K562 (cell line): ENCODE measurements around the gene ZNF629. TPM values are rescaled to one million over a fixed set of nuclear protein-coding genes. Genes with fewer than 3 reads are reported as not detected.

ENCODE experiments used
- ATAC-seq: fragments of 200-7000 bp; cut with Tn5 transposase; 3 replicates; pipeline ENCODE4 v1.9.1; 2020; ENCODE audit warnings: moderate library complexity
- BruUV-seq: library from RNA; stranded (reverse); fragments of 400-500 nt; replicated peaks from 2 replicates; lab custom pipeline; 2021; lab: Mats Ljungman, UMichigan
- CTCF ChIA-PET: fragments of 300-600 bp; formaldehyde crosslinking; extraction: SDS; loops from one replicate; lab custom pipeline; 2021; ENCODE audit warnings: low intra/inter-chr PET ratio; lab: Yijun Ruan, JAX
- POLR2A ChIA-PET: fragments of 300-600, 350-650 bp; sonication (Branson Sonifier 250); formaldehyde crosslinking; extraction: SDS; loops from one replicate; lab custom pipeline; 2021; ENCODE audit warnings: antibody characterized with exemption, inconsistent platforms; lab: Yijun Ruan, JAX
- DNase-seq, 4 experiments: peaks; one replicate each; pipeline versions ENCODE4 v3.0.0 to v3.0.0-alpha.2; 2011 to 2018; ENCODE audit warnings: low spot score in 3 of 4, mixed read lengths in 3 of 4; ENCODE audit errors: extremely low read depth in 1 of 4
- FAIRE-seq: peaks from 2 replicates; lab custom pipeline; 2011; peaks lifted over from hg19 to GRCh38; lab: Jason Lieb, UNC
- H2AFZ ChIP-seq: 2 replicates; pipeline ENCODE4 v1.6.0; 2011; ENCODE audit warnings: low read depth, low read length, control low read depth, inconsistent platforms
- H3K27ac ChIP-seq: fragments of 200-600 bp; 3 replicates; pipeline ENCODE4 v1.8.0; 2011; ENCODE audit warnings: low read depth, mild to moderate bottlenecking, control low read depth, inconsistent platforms, low read length, moderate library complexity, mixed read lengths; ENCODE audit errors: extremely low read depth
- H3K27me3 ChIP-seq, 2 experiments: fragments of 300-600 bp in 1 of 2; 2 replicates in 1 of 2; 3 replicates in 1 of 2; pipeline versions ENCODE4 v1.6.0 to v1.8.0; 2011; ENCODE audit warnings: inconsistent platforms in 2 of 2, low read length in 2 of 2, mild to moderate bottlenecking in 1 of 2, mixed read lengths in 1 of 2, moderate library complexity in 1 of 2; ENCODE audit not compliant: control insufficient read depth in 2 of 2, insufficient read depth in 2 of 2
- H3K36me3 ChIP-seq: fragments of 300-600 bp; 3 replicates; pipeline ENCODE4 v1.8.0; 2011; ENCODE audit warnings: mild to moderate bottlenecking, low read length, inconsistent platforms; ENCODE audit not compliant: control insufficient read depth, insufficient read depth
- H3K4me1 ChIP-seq, 2 experiments: fragments of 200-600 bp in 1 of 2; replicated peaks in 1 of 2; 2 replicates in 1 of 2; 3 replicates in 1 of 2; pipeline versions ENCODE4 v1.5.1 to v1.8.0; 2011; ENCODE audit warnings: inconsistent platforms in 2 of 2, low read length in 2 of 2, mild to moderate bottlenecking in 1 of 2, mixed read lengths in 1 of 2, moderate library complexity in 1 of 2; ENCODE audit not compliant: control insufficient read depth in 2 of 2, insufficient read depth in 2 of 2
- H3K4me2 ChIP-seq: 2 replicates; pipeline ENCODE4 v1.6.1; 2011; ENCODE audit warnings: low read length, control low read depth, inconsistent platforms, mixed read lengths; ENCODE audit not compliant: insufficient read depth
- H3K4me3 ChIP-seq: fragments of 200-600 bp; sonication (generic), shearing (Covaris generic); 2 replicates; pipeline ENCODE4 v1.5.1; 2016; ENCODE audit warnings: control low read depth, inconsistent platforms
- H3K79me2 ChIP-seq: fragments of 200-600 bp; 3 replicates; pipeline ENCODE4 v1.8.0; 2011; ENCODE audit warnings: low read length, inconsistent platforms; ENCODE audit not compliant: control insufficient read depth, insufficient read depth
- H3K9ac ChIP-seq, 2 experiments: 2 replicates each; pipeline versions ENCODE4 v1.6.0 to v1.6.1; 2011; ENCODE audit warnings: low read depth in 2 of 2, low read length in 2 of 2, control low read depth in 1 of 2, inconsistent platforms in 1 of 2, mild to moderate bottlenecking in 1 of 2, mixed read lengths in 1 of 2; ENCODE audit not compliant: insufficient read depth in 1 of 2
- H3K9me1 ChIP-seq: one replicate; pipeline ENCODE4 v1.6.0; 2011; ENCODE audit warnings: inconsistent platforms, mild to moderate bottlenecking, low read length, moderate library complexity; ENCODE audit not compliant: control insufficient read depth, insufficient read depth
- H3K9me3 ChIP-seq: replicated peaks from 2 replicates; pipeline ENCODE4 v1.5.1; 2011; ENCODE audit warnings: low read depth, low read length, inconsistent platforms; ENCODE audit not compliant: control insufficient read depth, insufficient read depth
- H4K20me1 ChIP-seq: replicated peaks from 2 replicates; pipeline ENCODE4 v1.6.1; 2011; ENCODE audit warnings: low read length, inconsistent platforms, mixed read lengths; ENCODE audit not compliant: control insufficient read depth, insufficient read depth
- ARHGAP35 ChIP-seq: fragments of 450-650 bp; IDR thresholded peaks from 2 replicates; pipeline ENCODE4 v1.6.1; 2018; ENCODE audit not compliant: partially characterized antibody
- ASH1L ChIP-seq: fragments of 450-650 bp; IDR thresholded peaks from 2 replicates; pipeline ENCODE4 v1.6.1; 2018; ENCODE audit warnings: borderline replicate concordance, mild to moderate bottlenecking, low read depth; ENCODE audit not compliant: partially characterized antibody
- HCFC1 ChIP-seq: IDR thresholded peaks from 2 replicates; pipeline ENCODE4 v1.6.1; 2012; ENCODE audit warnings: low read depth, low read length, improper control_type of control experiment
- JUN ChIP-seq, 2 experiments: sonication (generic) in 1 of 2; formaldehyde crosslinking in 1 of 2; IDR thresholded peaks; 2 replicates each; pipeline versions ENCODE4 v1.6.1 to v1.8.0; 2012 to 2022; ENCODE audit warnings: borderline replicate concordance in 2 of 2, mild to moderate bottlenecking in 2 of 2, improper control_type of control experiment in 1 of 2, low read depth in 1 of 2, low read length in 1 of 2, missing genetic modification reagents in 1 of 2
- NR1H2 ChIP-seq: sonication (generic); formaldehyde crosslinking; IDR thresholded peaks from 2 replicates; pipeline ENCODE4 v1.4.0; 2020; ENCODE audit warnings: mild to moderate bottlenecking, missing genetic modification reagents
- YBX1 ChIP-seq: fragments of 450-650 bp; IDR thresholded peaks from 2 replicates; pipeline ENCODE4 v1.7.1; 2016; ENCODE audit warnings: mild to moderate bottlenecking
- ZKSCAN3 ChIP-seq: fragments of 250-450 bp; sonication (Bioruptor Pico); IDR thresholded peaks from 2 replicates; pipeline ENCODE4 v1.4.0; 2020
- ZNF140 ChIP-seq: fragments of 250-450 bp; sonication (Bioruptor Pico); IDR thresholded peaks from 2 replicates; pipeline ENCODE4 v1.8.0; 2021; ENCODE audit warnings: moderate library complexity, mild to moderate bottlenecking, inconsistent platforms
- ZNF263 ChIP-seq: sonication (generic); formaldehyde crosslinking; IDR thresholded peaks from 2 replicates; pipeline ENCODE4 v1.8.0; 2022; ENCODE audit warnings: mild to moderate bottlenecking, missing genetic modification reagents, borderline replicate concordance
- WGBS: fragments of 100-300 bp; shearing (Covaris generic); methylation state at CpG from one replicate; pipeline ENCODE4 v1.1.6; 2016; ENCODE audit warnings: low coverage, mixed read lengths; ENCODE audit not compliant: insufficient coverage; ENCODE audit errors: missing lambda C conversion rate; 5-methylcytosine and 5-hydroxymethylcytosine counted together
- in situ Hi-C: fragments of 300-500 bp; cut with MboI; formaldehyde crosslinking; loops from 4 replicates; pipeline ENCODE4 v1.15.0; 2018; ENCODE audit warnings: inconsistent platforms, mixed read lengths
- intact Hi-C: fragments of 100-400 bp; cut with micrococcal nuclease; formaldehyde crosslinking; loops from 2 replicates; pipeline ENCODE4 v1.14.2; 2022
- polyA plus RNA-seq, 8 experiments: library from polyadenylated mRNA; depleted of rRNA in 4 of 8; stranded (reverse) in 5 of 8; unstranded in 3 of 8; fragments of >200 nt; fragmentation: Nextera tagmentation in 2 of 8; fragmentation: Illumina TruSeq in 1 of 8; extraction: Ambion mirVana in 2 of 8; extraction: Trizol in 1 of 8; gene quantifications; 2 replicates each; pipeline versions ENCODE4 v1.2.1 to v1.2.3, GENCODE V29; 2011 to 2014; ENCODE audit warnings: inconsistent platforms in 1 of 8, missing spikeins in 1 of 8
- total RNA-seq, 7 experiments: library from RNA; depleted of rRNA in 6 of 7; stranded (reverse); fragments of >200 nt in 6 of 7; fragmentation: Illumina TruSeq in 2 of 7; extraction: Trizol in 2 of 7; gene quantifications; 2 replicates each; pipeline versions ENCODE4 v1.2.1 to v1.2.3, GENCODE V29; 2011 to 2021; ENCODE audit warnings: low replicate concordance in 1 of 7
- TF ChIP-seq, protein P1 (sequence below): fragments of 200-600 bp; sonication (generic); IDR thresholded peaks from one replicate; pipeline ENCODE4 v1.6.1; 2012; ENCODE audit warnings: mild to moderate bottlenecking, low read depth, low read length, inconsistent platforms

Gene ZNF629
- total and polyA plus RNA-seq, 9 of the 15 experiments (the other 6 are each of a cell fraction or from before 2014, with no cell fraction given) = 0.44 to 18.8 (median 7.4) TPM

DNA sequence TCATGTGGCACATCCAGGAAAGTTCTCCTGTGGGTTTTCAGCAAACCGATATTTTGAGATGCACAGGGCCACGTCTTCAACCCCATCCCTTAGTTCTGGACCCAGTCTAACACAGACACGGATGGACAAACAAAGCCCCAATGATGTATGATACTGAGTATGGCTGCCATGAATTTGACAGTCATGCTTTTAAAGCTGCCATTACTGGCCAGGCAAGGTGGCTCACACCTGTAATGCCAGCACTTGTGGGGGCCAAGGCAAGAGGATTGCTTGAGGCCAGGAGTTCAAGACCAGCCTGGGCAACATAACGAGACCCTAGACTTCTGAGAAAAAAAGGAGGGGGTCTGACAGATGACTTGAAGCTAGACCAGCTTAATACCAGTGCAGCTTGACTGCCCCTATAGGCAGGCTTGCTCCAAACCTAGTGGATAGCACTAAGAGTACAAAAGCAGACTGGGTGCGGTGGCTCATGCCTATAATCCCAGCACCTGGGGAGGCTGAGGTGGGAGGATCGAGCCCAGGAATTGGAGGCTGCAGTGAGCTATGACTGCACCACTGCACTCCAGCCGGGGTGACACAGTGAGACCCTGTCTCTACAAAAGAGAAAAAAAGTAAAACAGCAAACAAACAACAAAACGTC, 10.8 kb upstream of the ZNF629 start:
- 32% methylated on average over 8 of the region's 8 CpGs for WGBS
- H2AFZ ChIP-seq = peak overlapping the region; percentile 52; the same call in 1 of the 2 replicates
- H3K9me1 ChIP-seq = no peaks in the 10 kb centered on the region
- ATAC-seq (peak; percentile 91), FAIRE-seq (peak; percentile 80), DNase-seq (peak in 2 of 4 experiments; percentile 28 to 52)
- intact Hi-C loops (no loop called here), in situ Hi-C loops (no loop called here)
- H3K4me1 ChIP-seq = peaks cover 0 to 10% of the 10 kb centered on the region in 2 experiments; a peak in 3 of 5 replicates
- CTCF ChIA-PET = no interaction called here
- H3K27ac ChIP-seq = no peak overlapping the region
- POLR2A ChIA-PET = interaction anchor here (0.6 kb wide), 2 partner anchors 11 to 102 kb away, joined by 3 read pairs; no protein-coding TSS in a partner anchor
- H3K27me3 ChIP-seq = no peaks in the 10 kb centered on the region
- BruUV-seq = no TSS peak
- H3K36me3 ChIP-seq = no peaks in the 10 kb centered on the region
- no peak overlapping the region; the same call in 1 of the 2 replicates for H3K4me2 ChIP-seq
- H3K9ac ChIP-seq = no peak overlapping the region
- H3K79me2 ChIP-seq = no peaks in the 10 kb centered on the region
- no peak overlapping the region for H3K4me3 ChIP-seq
- no peaks in the 10 kb centered on the region for H3K9me3 ChIP-seq
- no peaks in the 10 kb centered on the region for H4K20me1 ChIP-seq
- TF ChIP-seq YBX1 = no peak
- TF ChIP-seq JUN (IDR thresholded peaks at IDR 0.05; ENCODE audit: borderline replicate concordance, low read depth, low read length) = no peak
- TF ChIP-seq JUN (CRISPR knock-in tag; IDR thresholded peaks at IDR 0.05; ENCODE audit: borderline replicate concordance) = no peak
- TF ChIP-seq ARHGAP35 = no peak
- TF ChIP-seq, protein P1, sequence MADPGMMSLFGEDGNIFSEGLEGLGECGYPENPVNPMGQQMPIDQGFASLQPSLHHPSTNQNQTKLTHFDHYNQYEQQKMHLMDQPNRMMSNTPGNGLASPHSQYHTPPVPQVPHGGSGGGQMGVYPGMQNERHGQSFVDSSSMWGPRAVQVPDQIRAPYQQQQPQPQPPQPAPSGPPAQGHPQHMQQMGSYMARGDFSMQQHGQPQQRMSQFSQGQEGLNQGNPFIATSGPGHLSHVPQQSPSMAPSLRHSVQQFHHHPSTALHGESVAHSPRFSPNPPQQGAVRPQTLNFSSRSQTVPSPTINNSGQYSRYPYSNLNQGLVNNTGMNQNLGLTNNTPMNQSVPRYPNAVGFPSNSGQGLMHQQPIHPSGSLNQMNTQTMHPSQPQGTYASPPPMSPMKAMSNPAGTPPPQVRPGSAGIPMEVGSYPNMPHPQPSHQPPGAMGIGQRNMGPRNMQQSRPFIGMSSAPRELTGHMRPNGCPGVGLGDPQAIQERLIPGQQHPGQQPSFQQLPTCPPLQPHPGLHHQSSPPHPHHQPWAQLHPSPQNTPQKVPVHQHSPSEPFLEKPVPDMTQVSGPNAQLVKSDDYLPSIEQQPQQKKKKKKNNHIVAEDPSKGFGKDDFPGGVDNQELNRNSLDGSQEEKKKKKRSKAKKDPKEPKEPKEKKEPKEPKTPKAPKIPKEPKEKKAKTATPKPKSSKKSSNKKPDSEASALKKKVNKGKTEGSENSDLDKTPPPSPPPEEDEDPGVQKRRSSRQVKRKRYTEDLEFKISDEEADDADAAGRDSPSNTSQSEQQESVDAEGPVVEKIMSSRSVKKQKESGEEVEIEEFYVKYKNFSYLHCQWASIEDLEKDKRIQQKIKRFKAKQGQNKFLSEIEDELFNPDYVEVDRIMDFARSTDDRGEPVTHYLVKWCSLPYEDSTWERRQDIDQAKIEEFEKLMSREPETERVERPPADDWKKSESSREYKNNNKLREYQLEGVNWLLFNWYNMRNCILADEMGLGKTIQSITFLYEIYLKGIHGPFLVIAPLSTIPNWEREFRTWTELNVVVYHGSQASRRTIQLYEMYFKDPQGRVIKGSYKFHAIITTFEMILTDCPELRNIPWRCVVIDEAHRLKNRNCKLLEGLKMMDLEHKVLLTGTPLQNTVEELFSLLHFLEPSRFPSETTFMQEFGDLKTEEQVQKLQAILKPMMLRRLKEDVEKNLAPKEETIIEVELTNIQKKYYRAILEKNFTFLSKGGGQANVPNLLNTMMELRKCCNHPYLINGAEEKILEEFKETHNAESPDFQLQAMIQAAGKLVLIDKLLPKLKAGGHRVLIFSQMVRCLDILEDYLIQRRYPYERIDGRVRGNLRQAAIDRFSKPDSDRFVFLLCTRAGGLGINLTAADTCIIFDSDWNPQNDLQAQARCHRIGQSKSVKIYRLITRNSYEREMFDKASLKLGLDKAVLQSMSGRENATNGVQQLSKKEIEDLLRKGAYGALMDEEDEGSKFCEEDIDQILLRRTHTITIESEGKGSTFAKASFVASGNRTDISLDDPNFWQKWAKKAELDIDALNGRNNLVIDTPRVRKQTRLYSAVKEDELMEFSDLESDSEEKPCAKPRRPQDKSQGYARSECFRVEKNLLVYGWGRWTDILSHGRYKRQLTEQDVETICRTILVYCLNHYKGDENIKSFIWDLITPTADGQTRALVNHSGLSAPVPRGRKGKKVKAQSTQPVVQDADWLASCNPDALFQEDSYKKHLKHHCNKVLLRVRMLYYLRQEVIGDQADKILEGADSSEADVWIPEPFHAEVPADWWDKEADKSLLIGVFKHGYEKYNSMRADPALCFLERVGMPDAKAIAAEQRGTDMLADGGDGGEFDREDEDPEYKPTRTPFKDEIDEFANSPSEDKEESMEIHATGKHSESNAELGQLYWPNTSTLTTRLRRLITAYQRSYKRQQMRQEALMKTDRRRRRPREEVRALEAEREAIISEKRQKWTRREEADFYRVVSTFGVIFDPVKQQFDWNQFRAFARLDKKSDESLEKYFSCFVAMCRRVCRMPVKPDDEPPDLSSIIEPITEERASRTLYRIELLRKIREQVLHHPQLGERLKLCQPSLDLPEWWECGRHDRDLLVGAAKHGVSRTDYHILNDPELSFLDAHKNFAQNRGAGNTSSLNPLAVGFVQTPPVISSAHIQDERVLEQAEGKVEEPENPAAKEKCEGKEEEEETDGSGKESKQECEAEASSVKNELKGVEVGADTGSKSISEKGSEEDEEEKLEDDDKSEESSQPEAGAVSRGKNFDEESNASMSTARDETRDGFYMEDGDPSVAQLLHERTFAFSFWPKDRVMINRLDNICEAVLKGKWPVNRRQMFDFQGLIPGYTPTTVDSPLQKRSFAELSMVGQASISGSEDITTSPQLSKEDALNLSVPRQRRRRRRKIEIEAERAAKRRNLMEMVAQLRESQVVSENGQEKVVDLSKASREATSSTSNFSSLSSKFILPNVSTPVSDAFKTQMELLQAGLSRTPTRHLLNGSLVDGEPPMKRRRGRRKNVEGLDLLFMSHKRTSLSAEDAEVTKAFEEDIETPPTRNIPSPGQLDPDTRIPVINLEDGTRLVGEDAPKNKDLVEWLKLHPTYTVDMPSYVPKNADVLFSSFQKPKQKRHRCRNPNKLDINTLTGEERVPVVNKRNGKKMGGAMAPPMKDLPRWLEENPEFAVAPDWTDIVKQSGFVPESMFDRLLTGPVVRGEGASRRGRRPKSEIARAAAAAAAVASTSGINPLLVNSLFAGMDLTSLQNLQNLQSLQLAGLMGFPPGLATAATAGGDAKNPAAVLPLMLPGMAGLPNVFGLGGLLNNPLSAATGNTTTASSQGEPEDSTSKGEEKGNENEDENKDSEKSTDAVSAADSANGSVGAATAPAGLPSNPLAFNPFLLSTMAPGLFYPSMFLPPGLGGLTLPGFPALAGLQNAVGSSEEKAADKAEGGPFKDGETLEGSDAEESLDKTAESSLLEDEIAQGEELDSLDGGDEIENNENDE = no peak
- no peak for TF ChIP-seq ASH1L
- TF ChIP-seq ZNF263 = no peak
- no peak for TF ChIP-seq ZNF140 (CRISPR knock-in tag)
- no peak for TF ChIP-seq HCFC1
- TF ChIP-seq ZKSCAN3 = no peak
- TF ChIP-seq NR1H2 (CRISPR knock-in tag) = no peak
